SH-SY5Y (cell line): Measurements from ENCODE around the gene EEIG1.

Experiments
- GATA2 ChIP-seq: IDR thresholded peaks from 2 replicates; pipeline ENCODE4 v1.6.1; 2011; ENCODE audit warnings: mild to moderate bottlenecking, low read depth, low read length
- GATA3 ChIP-seq: IDR thresholded peaks from 2 replicates; pipeline ENCODE4 v1.6.1; 2011; ENCODE audit warnings: low read depth, mild to moderate bottlenecking, low read length, moderate library complexity

DNA sequence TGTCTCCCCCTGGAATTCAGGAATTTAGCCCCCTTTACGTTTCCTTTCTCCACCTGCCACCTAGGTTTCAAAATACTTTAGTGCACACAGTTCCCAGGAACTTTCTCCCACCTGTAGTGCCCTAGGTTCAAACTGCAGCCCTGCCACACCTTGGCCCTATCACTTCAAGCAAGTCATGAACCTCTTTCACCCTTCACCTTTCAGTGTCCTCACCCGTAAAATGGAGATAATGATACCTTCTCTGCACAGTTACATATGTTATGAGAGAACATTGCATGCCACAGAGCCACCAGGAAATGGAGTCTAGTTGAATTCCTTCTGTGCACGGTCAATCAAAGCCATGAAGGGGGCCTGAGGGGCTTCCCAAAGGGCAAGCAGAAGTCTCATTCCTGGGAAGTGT, 9.8 kb upstream of the EEIG1 start:
- TF ChIP-seq GATA2 (no peak), GATA3 (no peak)
